A673 (cell line): ENCODE data around the gene OSTC.

Experiments used
- CTCF ChIP-seq: fragments of 300-800, 200-600 bp; sonication (generic); conservative IDR thresholded peaks from 2 replicates; pipeline ENCODE4 v1.5.1; 2017; ENCODE audit warnings: low read depth, mild to moderate bottlenecking, antibody characterized with exemption, low read length, moderate library complexity, mixed read lengths
- EZH2 ChIP-seq: fragments of 200-600 bp; sonication (generic); IDR thresholded peaks from 2 replicates; pipeline ENCODE4 v1.6.1; 2017; ENCODE audit warnings: borderline replicate concordance, low read depth, mild to moderate bottlenecking, mixed read lengths, antibody characterized with exemption, low read length; ENCODE audit not compliant: poor library complexity, severe bottlenecking

- TF ChIP-seq CTCF (no peak), EZH2 (no peak)
Measured at GRCh38 chr4:108622022-108622421, 28.4 kb upstream of the OSTC start.
